Panc1 (cell line): Measurements from ENCODE around the gene MET.

Experiments used
- CTCF ChIP-seq: fragments of 450-650 bp; IDR thresholded peaks from 2 replicates; pipeline ENCODE4 v1.5.1; 2017; ENCODE audit warnings: mild to moderate bottlenecking
- POLR2AphosphoS5 ChIP-seq: IDR thresholded peaks from 2 replicates; pipeline ENCODE4 v1.6.1; 2012; ENCODE audit warnings: mild to moderate bottlenecking, low read depth, low read length, moderate library complexity
- REST ChIP-seq, 2 experiments: IDR thresholded peaks; 2 replicates each; pipeline ENCODE4 v1.6.1; 2011 to 2012; ENCODE audit warnings: low read depth in 2 of 2, control low read depth in 1 of 2, low read length in 1 of 2, mild to moderate bottlenecking in 1 of 2, moderate library complexity in 1 of 2; ENCODE audit not compliant: insufficient read depth in 1 of 2
- SIN3A ChIP-seq: IDR thresholded peaks from 2 replicates; pipeline ENCODE4 v1.6.1; 2012; ENCODE audit warnings: low read depth, mild to moderate bottlenecking, low read length, moderate library complexity, borderline replicate concordance; ENCODE audit not compliant: insufficient read depth
- TCF7L2 ChIP-seq: IDR thresholded peaks from 2 replicates; pipeline ENCODE4 v1.6.1; 2011; ENCODE audit warnings: mild to moderate bottlenecking, low read depth, low read length, inconsistent platforms

DNA sequence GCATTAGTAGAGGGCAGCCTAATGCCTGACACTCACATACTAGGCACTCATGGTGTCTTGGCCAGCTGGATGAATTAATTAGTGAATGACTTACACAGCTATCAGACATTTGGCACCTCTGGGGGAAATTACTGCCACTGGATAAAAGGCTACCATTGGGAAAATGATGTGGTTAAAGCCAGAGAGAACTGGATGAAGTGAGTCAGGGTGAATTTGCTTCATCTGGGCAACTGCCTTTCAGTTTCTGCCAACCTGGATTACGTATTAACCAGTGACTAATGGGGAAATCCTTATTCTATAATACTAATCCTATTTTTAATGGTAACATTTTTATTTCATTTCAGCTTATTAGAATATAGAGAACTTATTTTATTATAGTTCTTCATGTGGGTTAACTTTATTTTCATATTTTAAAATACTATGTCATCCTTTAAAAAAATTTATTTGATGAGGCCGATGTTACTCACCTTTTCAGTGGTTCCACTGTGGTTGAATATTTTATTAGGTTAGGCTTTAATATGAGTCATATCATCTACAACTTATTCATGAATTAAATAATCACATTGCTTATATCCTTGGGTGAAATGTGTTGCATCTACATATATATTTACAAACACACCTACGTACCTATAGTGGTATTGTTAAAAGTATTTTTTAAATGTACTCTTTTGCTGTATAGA is 104.8 kb downstream of the MET start:
- no peak for TF ChIP-seq CTCF
- no peak for TF ChIP-seq POLR2AphosphoS5
- no peak for TF ChIP-seq TCF7L2
- TF ChIP-seq REST (IDR thresholded peaks at IDR 0.05; ENCODE audit: insufficient read depth in 1 of 2, low read depth in 2 of 2, low read length in 1 of 2): no peak
- no peak for TF ChIP-seq SIN3A
